ENCODE measurements around the gene ALCAM. TPM values are rescaled to one million over a fixed set of nuclear protein-coding genes. Genes with fewer than 3 reads are reported as not detected.
"Not testable (repeated sequence)": the region's sequence is repeated elsewhere in the genome, so short reads cannot be mapped to it uniquely, and the experiment has no call there.

The ALCAM gene
- total RNA-seq, 4 donors from 2014 or later: 23.9 to 45.2 (median 40.5) TPM

GRCh38 chr3:105402287-105402801 is 35.6 kb downstream of the ALCAM start:
- no peak overlapping the region for H3K27ac ChIP-seq
- no peaks in the 10 kb centered on the region for H3K9me3 ChIP-seq
- no peaks in the 10 kb centered on the region for H3K36me3 ChIP-seq
- 94% methylated on average over 6 of the region's 6 CpGs for WGBS, 2 donors
- no peak for TF ChIP-seq EP300 (IDR thresholded peaks at IDR 0.05)
- no peak for TF ChIP-seq CTCF (IDR thresholded peaks at IDR 0.05)
- TF ChIP-seq POLR2A (IDR thresholded peaks at IDR 0.05): no peak
- peaks cover 0 to 8% (median 0%) of the 10 kb centered on the region in 4 donors for H3K4me1 ChIP-seq
- no peak overlapping the region for H3K4me3 ChIP-seq
- DNase-seq (ENCODE audit: low spot score in 2 of 2): no peak
- H3K27me3 ChIP-seq: no peaks in the 10 kb centered on the region

GRCh38 chr3:105403034-105403433 is 36.3 kb downstream of the ALCAM start:
- H3K27me3 ChIP-seq; H3K4me3 ChIP-seq; H3K27ac ChIP-seq; H3K9me3 ChIP-seq; H3K36me3 ChIP-seq; DNase-seq (ENCODE audit: low spot score in 2 of 2); H3K4me1 ChIP-seq: not testable (repeated sequence)
- WGBS, 2 donors: 92% methylated on average over 9 of the region's 9 CpGs

- Histone ChIP-seq H3K4me3 (no peak overlapping the region), H3K9me3 (no peaks in the 10 kb centered on the region), H3K27ac (no peak overlapping the region), H3K4me1 (no peaks in the 10 kb centered on the region), H3K27me3 (no peaks in the 10 kb centered on the region), H3K36me3 (no peaks in the 10 kb centered on the region)
- 27 to 35% methylated on average over 2 of the region's 2 CpGs for WGBS, 2 donors
- no peak for DNase-seq (ENCODE audit: low spot score in 2 of 2)
- TF ChIP-seq POLR2A (IDR thresholded peaks at IDR 0.05) (no peak), EP300 (IDR thresholded peaks at IDR 0.05) (no peak), CTCF (IDR thresholded peaks at IDR 0.05) (no peak)
Observed at GRCh38 chr3:105406268-105406667, 39.6 kb downstream of the ALCAM start.

GRCh38 chr3:105409364-105409763 is 42.7 kb downstream of the ALCAM start:
- Histone ChIP-seq H3K27ac (no peak overlapping the region), H3K4me1 (no peaks in the 10 kb centered on the region), H3K27me3 (no peaks in the 10 kb centered on the region), H3K9me3 (no peaks in the 10 kb centered on the region), H3K4me3 (no peak overlapping the region), H3K36me3 (no peaks in the 10 kb centered on the region)
- no peak for TF ChIP-seq EP300 (IDR thresholded peaks at IDR 0.05)
- no peak for TF ChIP-seq CTCF (IDR thresholded peaks at IDR 0.05)
- no peak for TF ChIP-seq POLR2A (IDR thresholded peaks at IDR 0.05)
- 90 to 98% methylated on average over 2 of the region's 2 CpGs for WGBS, 2 donors
- DNase-seq (ENCODE audit: low spot score in 2 of 2): no peak

- H3K27me3 ChIP-seq: no peaks in the 10 kb centered on the region
- H3K4me3 ChIP-seq: no peak overlapping the region
- no peak overlapping the region for H3K27ac ChIP-seq
- WGBS, 2 donors: 95% methylated on average over 1 of the region's 1 CpG
- H3K4me1 ChIP-seq: no peaks in the 10 kb centered on the region
- no peak for DNase-seq (ENCODE audit: low spot score in 2 of 2)
- no peak for TF ChIP-seq EP300 (IDR thresholded peaks at IDR 0.05)
- no peak for TF ChIP-seq POLR2A (IDR thresholded peaks at IDR 0.05)
- no peak for TF ChIP-seq CTCF (IDR thresholded peaks at IDR 0.05)
- no peaks in the 10 kb centered on the region for H3K9me3 ChIP-seq
- no peaks in the 10 kb centered on the region for H3K36me3 ChIP-seq
Observed at GRCh38 chr3:105413343-105413887, 46.7 kb downstream of the ALCAM start.

GRCh38 chr3:105414841-105415240 is 48.1 kb downstream of the ALCAM start:
- H3K9me3 ChIP-seq: no peaks in the 10 kb centered on the region
- H3K4me3 ChIP-seq: no peak overlapping the region
- WGBS, 2 donors: 64 to 70% methylated on average over 4 of the region's 4 CpGs
- H3K4me1 ChIP-seq: no peaks in the 10 kb centered on the region
- no peak for TF ChIP-seq EP300 (IDR thresholded peaks at IDR 0.05)
- TF ChIP-seq POLR2A (IDR thresholded peaks at IDR 0.05): no peak
- TF ChIP-seq CTCF (IDR thresholded peaks at IDR 0.05): no peak
- no peaks in the 10 kb centered on the region for H3K27me3 ChIP-seq
- H3K36me3 ChIP-seq: no peaks in the 10 kb centered on the region
- H3K27ac ChIP-seq: no peak overlapping the region
- no peak for DNase-seq (ENCODE audit: low spot score in 2 of 2)
